Ishikawa (cell line): Measurements from ENCODE around the gene RGS14.

Experiments used
- CEBPB ChIP-seq: IDR thresholded peaks from 2 replicates; pipeline ENCODE4 v1.6.1; 2012
- CREB1 ChIP-seq: IDR thresholded peaks from 2 replicates; pipeline ENCODE4 v1.6.1; 2012; ENCODE audit warnings: low read depth
- EGR1 ChIP-seq: IDR thresholded peaks from 2 replicates; pipeline ENCODE4 v1.6.1; 2012
- EP300 ChIP-seq: IDR thresholded peaks from 2 replicates; pipeline ENCODE4 v1.6.1; 2012; ENCODE audit warnings: borderline replicate concordance
- FOXM1 ChIP-seq: IDR thresholded peaks from 2 replicates; pipeline ENCODE4 v1.6.1; 2012; ENCODE audit warnings: low read depth, borderline replicate concordance
- NFIC ChIP-seq: IDR thresholded peaks from 2 replicates; pipeline ENCODE4 v1.6.1; 2012
- RAD21 ChIP-seq: IDR thresholded peaks from 2 replicates; pipeline ENCODE4 v1.6.1; 2012; ENCODE audit warnings: low read depth
- TAF1 ChIP-seq: IDR thresholded peaks from 2 replicates; pipeline ENCODE4 v1.6.1; 2012; ENCODE audit warnings: low read depth, mild to moderate bottlenecking
- TCF12 ChIP-seq: IDR thresholded peaks from 2 replicates; pipeline ENCODE4 v1.6.1; 2012; ENCODE audit warnings: low read depth
- TEAD4 ChIP-seq: IDR thresholded peaks from 2 replicates; pipeline ENCODE4 v1.6.1; 2012
- YY1 ChIP-seq: IDR thresholded peaks from 2 replicates; pipeline ENCODE4 v1.6.1; 2012; ENCODE audit warnings: low read depth
- ZBTB7A ChIP-seq: IDR thresholded peaks from 2 replicates; pipeline ENCODE4 v1.6.1; 2012; ENCODE audit warnings: low read depth
- TF ChIP-seq, protein P1 (sequence below): IDR thresholded peaks from 2 replicates; pipeline ENCODE4 v1.6.1; 2012
- TF ChIP-seq, protein P2 (sequence below): IDR thresholded peaks from 2 replicates; pipeline ENCODE4 v1.6.1; 2012
- TF ChIP-seq, protein P3 (sequence below): IDR thresholded peaks from 2 replicates; pipeline ENCODE4 v1.6.1; 2012; ENCODE audit warnings: low read depth, mild to moderate bottlenecking

RGS14 gene

DNA sequence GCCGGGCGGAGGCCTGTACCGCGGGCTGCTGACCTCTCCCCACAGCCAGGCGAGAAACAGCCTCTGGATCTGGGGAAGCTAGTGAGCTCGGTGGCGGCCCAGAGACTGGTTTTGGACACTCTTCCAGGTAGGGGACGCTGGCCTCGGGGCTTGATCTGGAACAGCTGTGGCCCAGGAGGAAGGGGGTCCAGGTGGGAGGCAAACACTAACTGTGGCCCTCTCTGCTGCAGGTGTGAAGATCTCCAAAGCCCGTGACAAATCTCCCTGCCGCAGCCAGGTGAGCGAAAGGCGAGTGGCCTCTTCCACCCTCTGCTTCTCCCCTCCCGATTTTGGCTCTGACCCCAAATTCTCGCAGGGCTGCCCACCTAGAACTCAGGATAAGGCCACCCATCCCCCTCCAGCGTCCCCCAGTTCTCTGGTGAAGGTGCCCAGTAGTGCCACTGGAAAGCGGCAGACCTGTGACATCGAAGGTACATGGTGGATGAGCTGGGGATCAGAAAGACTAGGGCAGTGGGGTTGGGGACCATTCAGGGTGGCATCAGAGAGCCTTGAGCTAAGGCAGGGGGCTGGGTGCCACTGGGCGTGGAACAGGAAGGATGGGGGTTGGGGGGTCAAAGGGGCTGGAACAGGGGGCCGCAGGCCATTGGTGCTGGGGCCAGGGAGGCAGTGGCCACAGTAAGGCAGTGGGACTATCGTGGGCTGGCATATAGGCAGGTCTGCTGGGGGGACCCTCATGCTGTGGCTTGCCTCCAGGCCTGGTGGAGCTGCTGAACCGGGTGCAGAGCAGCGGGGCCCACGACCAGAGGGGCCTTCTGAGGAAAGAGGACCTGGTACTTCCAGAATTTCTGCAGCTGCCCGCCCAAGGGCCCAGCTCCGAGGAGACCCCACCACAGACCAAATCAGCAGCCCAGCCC lies 13.7 kb downstream of the RGS14 start:
- TF ChIP-seq RAD21 (no peak), ZBTB7A (no peak), CREB1 (no peak), EGR1 (no peak), TCF12 (peak; percentile 9; the same call in 1 of the 2 replicates), NFIC (no peak), TAF1 (no peak)

DNA sequence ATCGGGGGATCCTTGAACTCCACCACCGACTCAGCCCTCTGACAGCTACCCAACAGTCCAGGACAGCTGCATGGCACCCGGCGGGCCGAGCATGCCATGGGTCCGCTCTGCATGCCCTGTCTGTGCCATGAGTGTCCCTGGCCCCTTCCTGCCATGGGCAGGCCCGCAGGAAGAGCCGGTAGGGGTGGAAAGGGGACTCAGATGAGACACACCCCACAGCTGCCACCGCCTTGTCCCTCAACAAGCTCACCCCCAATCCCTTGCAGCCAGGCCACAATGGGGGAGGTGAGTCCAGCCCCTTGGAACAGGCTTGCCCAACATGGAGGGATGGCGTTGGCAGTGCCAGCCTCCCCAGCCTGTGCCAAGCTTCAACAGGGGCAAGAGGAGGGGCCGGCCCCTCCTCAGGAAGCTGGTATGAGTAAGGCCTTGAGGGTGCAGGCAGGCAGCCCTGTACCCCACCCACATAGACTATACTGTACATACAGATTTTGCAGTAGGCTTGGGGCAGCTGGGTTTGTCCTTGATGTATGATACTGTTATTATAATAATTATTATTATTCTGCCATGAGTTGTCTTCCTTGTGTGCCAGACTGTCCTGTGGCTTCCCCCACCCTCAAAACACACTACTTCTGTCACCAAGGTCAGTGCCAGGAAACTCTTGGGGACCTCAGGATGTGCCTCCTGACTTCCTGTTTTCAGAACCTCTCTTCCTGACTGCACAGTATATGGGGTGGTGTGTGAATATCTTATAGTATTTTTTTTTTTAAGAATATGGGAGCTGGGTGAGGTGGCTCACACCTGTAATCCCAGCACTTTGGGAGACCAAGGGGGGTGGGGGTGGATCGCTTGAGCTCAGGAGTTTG lies 14.5 kb downstream of the RGS14 start:
- TF ChIP-seq, protein P1, sequence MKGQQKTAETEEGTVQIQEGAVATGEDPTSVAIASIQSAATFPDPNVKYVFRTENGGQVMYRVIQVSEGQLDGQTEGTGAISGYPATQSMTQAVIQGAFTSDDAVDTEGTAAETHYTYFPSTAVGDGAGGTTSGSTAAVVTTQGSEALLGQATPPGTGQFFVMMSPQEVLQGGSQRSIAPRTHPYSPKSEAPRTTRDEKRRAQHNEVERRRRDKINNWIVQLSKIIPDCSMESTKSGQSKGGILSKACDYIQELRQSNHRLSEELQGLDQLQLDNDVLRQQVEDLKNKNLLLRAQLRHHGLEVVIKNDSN = no peak
- TF ChIP-seq ZBTB7A = no peak
- no peak for TF ChIP-seq TCF12
- TF ChIP-seq FOXM1 = no peak
- no peak for TF ChIP-seq TAF1
- TF ChIP-seq EP300 = no peak
- TF ChIP-seq CEBPB = no peak
- TF ChIP-seq RAD21 = no peak

DNA sequence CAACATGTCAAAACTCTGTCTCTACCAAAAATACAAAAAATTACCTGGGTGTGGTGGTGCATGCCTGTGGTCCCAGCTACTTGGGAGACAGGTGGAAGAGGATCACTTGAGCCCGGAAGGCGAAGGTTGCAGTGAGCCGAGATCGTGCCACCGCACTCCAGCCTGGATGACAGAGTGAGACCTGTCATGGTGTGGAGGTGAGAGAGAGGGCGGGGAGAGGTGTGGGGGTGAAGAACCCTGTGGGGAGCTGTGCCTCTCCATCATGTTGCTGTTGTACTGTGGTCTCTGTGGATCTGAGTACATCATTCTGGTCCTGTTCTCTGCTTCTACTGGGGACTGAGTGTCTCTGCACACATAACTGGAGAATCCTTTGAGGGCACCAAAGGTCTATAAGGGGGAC lies 15.2 kb downstream of the RGS14 start:
- TF ChIP-seq, protein P1 = no peak
- TF ChIP-seq CREB1 = no peak

DNA sequence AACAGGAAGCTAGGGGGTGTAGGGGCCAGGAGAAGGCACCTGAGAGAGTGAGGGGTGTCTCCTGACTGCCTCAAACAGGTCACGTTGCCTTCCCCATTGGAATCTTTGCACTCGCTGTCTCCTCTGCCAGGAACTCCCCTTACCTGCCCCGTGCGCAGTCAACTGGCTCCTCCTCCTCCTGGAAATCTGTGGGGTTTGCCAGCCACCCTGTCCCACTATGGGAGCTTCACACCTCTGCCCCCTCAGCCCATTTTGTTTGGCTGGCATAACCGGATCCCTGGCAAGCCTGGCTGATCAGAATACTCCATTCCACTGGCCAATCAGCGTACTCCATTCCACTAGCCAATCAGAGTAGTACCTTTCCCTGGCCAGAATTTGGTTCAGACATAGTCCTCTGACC lies 16.1 kb downstream of the RGS14 start:
- no peak for TF ChIP-seq TCF12
- TF ChIP-seq, protein P2, sequence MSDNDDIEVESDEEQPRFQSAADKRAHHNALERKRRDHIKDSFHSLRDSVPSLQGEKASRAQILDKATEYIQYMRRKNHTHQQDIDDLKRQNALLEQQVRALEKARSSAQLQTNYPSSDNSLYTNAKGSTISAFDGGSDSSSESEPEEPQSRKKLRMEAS = peak; percentile 94

DNA sequence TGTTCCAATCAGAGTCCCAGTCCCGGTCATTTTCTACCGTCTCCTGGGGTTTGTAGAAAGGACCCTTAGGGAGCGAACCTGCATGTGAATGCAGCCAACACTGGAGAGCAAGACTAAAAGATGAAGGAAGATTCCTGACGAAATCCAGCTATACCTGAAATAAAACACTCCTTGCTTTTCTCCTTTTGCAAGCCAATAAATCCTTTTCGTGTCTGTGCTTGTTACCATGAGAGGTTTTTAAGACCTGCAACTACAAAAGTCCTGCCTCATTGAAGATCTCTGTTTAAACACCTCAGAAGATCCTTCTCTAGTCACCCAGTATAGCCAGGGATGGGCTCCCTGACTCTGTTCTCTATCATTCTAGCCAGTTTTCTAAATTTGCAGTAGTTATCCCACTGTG lies 16.5 kb downstream of the RGS14 start:
- TF ChIP-seq FOXM1 (no peak), TEAD4 (no peak), TCF12 (no peak), YY1 (no peak), EGR1 (no peak), CEBPB (no peak), NFIC (no peak), ZBTB7A (no peak), CREB1 (no peak), EP300 (no peak), TAF1 (no peak), RAD21 (no peak)
- TF ChIP-seq, protein P1 = no peak
- TF ChIP-seq, protein P3, sequence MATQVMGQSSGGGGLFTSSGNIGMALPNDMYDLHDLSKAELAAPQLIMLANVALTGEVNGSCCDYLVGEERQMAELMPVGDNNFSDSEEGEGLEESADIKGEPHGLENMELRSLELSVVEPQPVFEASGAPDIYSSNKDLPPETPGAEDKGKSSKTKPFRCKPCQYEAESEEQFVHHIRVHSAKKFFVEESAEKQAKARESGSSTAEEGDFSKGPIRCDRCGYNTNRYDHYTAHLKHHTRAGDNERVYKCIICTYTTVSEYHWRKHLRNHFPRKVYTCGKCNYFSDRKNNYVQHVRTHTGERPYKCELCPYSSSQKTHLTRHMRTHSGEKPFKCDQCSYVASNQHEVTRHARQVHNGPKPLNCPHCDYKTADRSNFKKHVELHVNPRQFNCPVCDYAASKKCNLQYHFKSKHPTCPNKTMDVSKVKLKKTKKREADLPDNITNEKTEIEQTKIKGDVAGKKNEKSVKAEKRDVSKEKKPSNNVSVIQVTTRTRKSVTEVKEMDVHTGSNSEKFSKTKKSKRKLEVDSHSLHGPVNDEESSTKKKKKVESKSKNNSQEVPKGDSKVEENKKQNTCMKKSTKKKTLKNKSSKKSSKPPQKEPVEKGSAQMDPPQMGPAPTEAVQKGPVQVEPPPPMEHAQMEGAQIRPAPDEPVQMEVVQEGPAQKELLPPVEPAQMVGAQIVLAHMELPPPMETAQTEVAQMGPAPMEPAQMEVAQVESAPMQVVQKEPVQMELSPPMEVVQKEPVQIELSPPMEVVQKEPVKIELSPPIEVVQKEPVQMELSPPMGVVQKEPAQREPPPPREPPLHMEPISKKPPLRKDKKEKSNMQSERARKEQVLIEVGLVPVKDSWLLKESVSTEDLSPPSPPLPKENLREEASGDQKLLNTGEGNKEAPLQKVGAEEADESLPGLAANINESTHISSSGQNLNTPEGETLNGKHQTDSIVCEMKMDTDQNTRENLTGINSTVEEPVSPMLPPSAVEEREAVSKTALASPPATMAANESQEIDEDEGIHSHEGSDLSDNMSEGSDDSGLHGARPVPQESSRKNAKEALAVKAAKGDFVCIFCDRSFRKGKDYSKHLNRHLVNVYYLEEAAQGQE = no peak

DNA sequence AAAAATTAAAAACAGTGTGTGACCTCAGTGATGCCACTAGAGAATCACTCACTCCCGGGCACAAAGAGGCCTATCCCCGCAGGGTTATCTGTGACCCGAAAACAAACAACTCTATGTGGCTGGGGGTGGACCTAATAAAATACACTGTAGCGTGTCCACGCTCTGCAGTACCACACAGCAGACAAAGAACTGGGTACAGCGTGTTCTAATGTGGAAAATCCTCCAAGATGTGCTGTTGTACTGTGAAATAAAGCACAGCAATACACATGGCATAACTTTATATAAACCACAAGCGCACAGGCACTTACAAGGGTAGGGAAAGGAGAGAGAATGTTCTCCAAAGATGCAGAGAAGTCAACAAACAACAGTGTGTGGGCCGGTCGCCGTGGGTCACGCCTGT lies 18.4 kb downstream of the RGS14 start:
- TF ChIP-seq CEBPB (no peak), TCF12 (no peak), NFIC (no peak), YY1 (no peak), CREB1 (no peak), TAF1 (no peak), ZBTB7A (no peak)
- TF ChIP-seq, protein P3 = no peak
- TF ChIP-seq, protein P1 = no peak
- TF ChIP-seq, protein P2 = no peak
